PC-3 (cell line): ENCODE results near the gene NDRG4. TPM values are rescaled to one million over a fixed set of nuclear protein-coding genes. Genes with fewer than 3 reads are reported as not detected.

Experiments used
- ATAC-seq: fragments of 200-7000 bp; cut with Tn5 transposase; 2 replicates; pipeline ENCODE4 v1.9.1; 2020; ENCODE audit warnings: mild to moderate bottlenecking, moderate library complexity
- BruUV-seq: library from RNA; stranded (reverse); fragments of 400-500 nt; replicated peaks from 2 replicates; lab custom pipeline; 2021; lab: Mats Ljungman, UMichigan
- CTCF ChIA-PET: fragments of 300-600 bp; sonication (Branson Sonifier 250); formaldehyde crosslinking; loops from one replicate; lab custom pipeline; 2022; ENCODE audit warnings: antibody characterized with exemption; lab: Charles Lee
- POLR2A ChIA-PET: fragments of 300-600 bp; sonication (Branson Sonifier 250); formaldehyde crosslinking; loops from one replicate; lab custom pipeline; 2022; ENCODE audit warnings: antibody characterized with exemption; ENCODE audit not compliant: unreplicated experiment; lab: Charles Lee
- DNase-seq: peaks from one replicate; pipeline ENCODE4 v3.0.0-alpha.2; 2015
- H2AFZ ChIP-seq: fragments of 300-600 bp; sonication (generic); 2 replicates; pipeline ENCODE4 v1.6.0; 2016; ENCODE audit warnings: antibody characterized with exemption, low read length
- H3F3A ChIP-seq: fragments of 300-600 bp; sonication (generic); one replicate; pipeline ENCODE4 v1.6.0; 2017; ENCODE audit warnings: antibody characterized with exemption, low read length, control low read depth, mild to moderate bottlenecking; ENCODE audit not compliant: unreplicated experiment
- H3K27ac ChIP-seq: fragments of 300-600 bp; sonication (generic); 2 replicates; pipeline ENCODE4 v1.5.1; 2016; ENCODE audit warnings: mild to moderate bottlenecking, low read length
- H3K27me3 ChIP-seq: fragments of 300-600 bp; sonication (generic); 2 replicates; pipeline ENCODE4 v1.6.1; 2016; ENCODE audit warnings: low read length, mixed read lengths
- H3K36me3 ChIP-seq: fragments of 300-600 bp; sonication (generic); 2 replicates; pipeline ENCODE4 v1.6.1; 2016; ENCODE audit warnings: low read depth, mixed run types, low read length, mixed read lengths
- H3K4me1 ChIP-seq: fragments of 300-600 bp; sonication (generic); 2 replicates; pipeline ENCODE4 v1.5.1; 2016; ENCODE audit warnings: low read length; ENCODE audit not compliant: insufficient read depth
- H3K4me2 ChIP-seq: fragments of 300-600 bp; sonication (generic); 2 replicates; pipeline ENCODE4 v1.6.0; 2016; ENCODE audit warnings: low read length
- H3K4me3 ChIP-seq: fragments of 300-600 bp; sonication (generic); 2 replicates; pipeline ENCODE4 v1.5.1; 2016; ENCODE audit warnings: mild to moderate bottlenecking, low read length, mixed read lengths
- H3K79me2 ChIP-seq: fragments of 300-600 bp; sonication (generic); 2 replicates; pipeline ENCODE4 v1.6.1; 2017; ENCODE audit warnings: low read length, mixed read lengths
- H3K9ac ChIP-seq: fragments of 300-600 bp; sonication (generic); 2 replicates; pipeline ENCODE4 v1.6.0; 2016; ENCODE audit warnings: mild to moderate bottlenecking, low read length
- H3K9me2 ChIP-seq: fragments of 300-600 bp; sonication (generic); replicated peaks from 2 replicates; pipeline ENCODE4 v1.6.1; 2016; ENCODE audit warnings: mixed run types, low read length, mixed read lengths
- H3K9me3 ChIP-seq: fragments of 300-600 bp; sonication (generic); 2 replicates; pipeline ENCODE4 v1.6.1; 2016; ENCODE audit warnings: low read length, mixed read lengths
- H4K20me1 ChIP-seq: fragments of 300-600 bp; sonication (generic); 2 replicates; pipeline ENCODE4 v1.6.1; 2016; ENCODE audit warnings: low read length, mixed read lengths
- EZH2 ChIP-seq: fragments of 300-600 bp; sonication (generic); IDR thresholded peaks from one replicate; pipeline ENCODE4 v1.6.1; 2017; ENCODE audit warnings: antibody characterized with exemption, mild to moderate bottlenecking, low read length; ENCODE audit not compliant: unreplicated experiment
- EZH2phosphoT487 ChIP-seq: fragments of 300-600 bp; sonication (generic); IDR thresholded peaks from 2 replicates; pipeline ENCODE4 v1.6.1; 2018; ENCODE audit warnings: mild to moderate bottlenecking, antibody characterized with exemption, low read length, borderline replicate concordance
- intact Hi-C: fragments of 100-400 bp; cut with micrococcal nuclease; formaldehyde crosslinking; loops from 2 replicates; pipeline ENCODE4 v1.9.0; 2023
- total RNA-seq: library from RNA; depleted of rRNA; stranded (reverse); fragments of >200 nt; gene quantifications from 2 replicates; pipeline ENCODE4 v1.2.3, GENCODE V29; 2014
- TF ChIP-seq, protein P1 (sequence below): fragments of 300-600 bp; sonication (generic); conservative IDR thresholded peaks from 2 replicates; pipeline ENCODE4 v1.5.1; 2017; ENCODE audit warnings: antibody characterized with exemption, low read depth, mild to moderate bottlenecking, low read length

NDRG4 gene
- total RNA-seq, 1 experiment from 2014 or later, result 26.6 TPM

GRCh38 chr16:58503863-58504688 is 4.1 kb downstream of the NDRG4 start:
- H3K36me3 ChIP-seq, result no peaks in the 10 kb centered on the region
- intact Hi-C loops, result no loop called here
- ChIA-PET CTCF (no interaction called here), POLR2A (no interaction called here)
- peaks cover 7% of the 10 kb centered on the region; the same call in 1 of the 2 replicates for H3K4me1 ChIP-seq
- no peak overlapping the region for H3K9ac ChIP-seq
- H4K20me1 ChIP-seq, result no peaks in the 10 kb centered on the region
- TF ChIP-seq EZH2phosphoT487 (no peak), EZH2 (no peak)
- TF ChIP-seq, protein P1, sequence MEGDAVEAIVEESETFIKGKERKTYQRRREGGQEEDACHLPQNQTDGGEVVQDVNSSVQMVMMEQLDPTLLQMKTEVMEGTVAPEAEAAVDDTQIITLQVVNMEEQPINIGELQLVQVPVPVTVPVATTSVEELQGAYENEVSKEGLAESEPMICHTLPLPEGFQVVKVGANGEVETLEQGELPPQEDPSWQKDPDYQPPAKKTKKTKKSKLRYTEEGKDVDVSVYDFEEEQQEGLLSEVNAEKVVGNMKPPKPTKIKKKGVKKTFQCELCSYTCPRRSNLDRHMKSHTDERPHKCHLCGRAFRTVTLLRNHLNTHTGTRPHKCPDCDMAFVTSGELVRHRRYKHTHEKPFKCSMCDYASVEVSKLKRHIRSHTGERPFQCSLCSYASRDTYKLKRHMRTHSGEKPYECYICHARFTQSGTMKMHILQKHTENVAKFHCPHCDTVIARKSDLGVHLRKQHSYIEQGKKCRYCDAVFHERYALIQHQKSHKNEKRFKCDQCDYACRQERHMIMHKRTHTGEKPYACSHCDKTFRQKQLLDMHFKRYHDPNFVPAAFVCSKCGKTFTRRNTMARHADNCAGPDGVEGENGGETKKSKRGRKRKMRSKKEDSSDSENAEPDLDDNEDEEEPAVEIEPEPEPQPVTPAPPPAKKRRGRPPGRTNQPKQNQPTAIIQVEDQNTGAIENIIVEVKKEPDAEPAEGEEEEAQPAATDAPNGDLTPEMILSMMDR, result no peak
- H3K79me2 ChIP-seq, result no peaks in the 10 kb centered on the region
- H2AFZ ChIP-seq, result no peak overlapping the region
- no peak overlapping the region for H3K27ac ChIP-seq
- no peaks in the 10 kb centered on the region for H3K27me3 ChIP-seq
- no peaks in the 10 kb centered on the region for H3K9me3 ChIP-seq
- no peak overlapping the region for H3K4me3 ChIP-seq
- DNase-seq (no peak), ATAC-seq (no peak)
- H3K9me2 ChIP-seq, result no peaks in the 10 kb centered on the region
- H3K4me2 ChIP-seq, result no peak overlapping the region
- H3F3A ChIP-seq, result no peaks in the 10 kb centered on the region
- BruUV-seq, result no TSS peak

DNA sequence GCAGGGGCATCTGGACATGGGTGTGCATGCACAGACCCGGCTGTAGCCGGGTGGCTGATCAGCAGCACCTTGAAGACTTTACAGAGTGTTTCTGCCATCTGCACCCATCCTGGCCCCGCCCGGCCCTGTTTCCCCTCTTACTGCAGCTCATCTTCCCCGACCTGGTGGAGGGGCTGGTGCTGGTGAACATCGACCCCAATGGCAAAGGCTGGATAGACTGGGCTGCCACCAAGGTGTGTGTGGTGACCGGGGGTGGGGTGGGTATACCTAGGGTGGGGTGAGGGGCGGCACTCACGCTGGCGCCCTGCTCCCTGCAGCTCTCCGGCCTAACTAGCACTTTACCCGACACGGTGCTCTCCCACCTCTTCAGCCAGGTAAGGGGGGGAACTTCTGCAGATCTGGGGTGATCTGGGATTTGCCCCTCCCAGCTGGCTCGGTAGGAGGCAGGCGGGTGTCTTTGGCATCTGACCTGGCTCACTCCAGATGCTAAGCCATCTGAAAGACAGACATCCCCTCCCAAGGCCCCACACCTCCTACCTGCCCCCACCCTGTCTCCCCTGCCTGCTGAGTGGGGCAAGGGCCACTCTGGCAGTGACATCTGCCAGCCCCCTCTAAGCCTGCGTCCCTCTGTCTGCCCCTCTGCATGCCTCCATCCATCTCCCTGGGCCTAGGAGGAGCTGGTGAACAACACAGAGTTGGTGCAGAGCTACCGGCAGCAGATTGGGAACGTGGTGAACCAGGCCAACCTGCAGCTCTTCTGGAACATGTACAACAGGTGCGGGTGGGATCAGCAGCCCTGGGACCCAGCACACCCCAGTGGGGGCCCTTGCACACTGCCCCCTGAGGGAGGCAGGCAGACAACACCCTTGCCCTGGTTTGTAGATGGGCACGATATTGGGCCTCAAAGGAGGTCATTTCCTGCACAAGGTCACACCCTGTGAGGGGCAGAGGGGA is 6.6 kb downstream of the NDRG4 start:
- H3K9me2 ChIP-seq, result no peaks in the 10 kb centered on the region
- no peak for DNase-seq
- TF ChIP-seq, protein P1, result no peak
- TF ChIP-seq EZH2phosphoT487, result no peak
- H3K9ac ChIP-seq, result no peak overlapping the region
- CTCF ChIA-PET, result no interaction called here
- no peak for ATAC-seq
- H3K27ac ChIP-seq, result no peak overlapping the region
- H3K4me2 ChIP-seq, result no peak overlapping the region
- H3K4me1 ChIP-seq, result peaks cover 1% of the 10 kb centered on the region; the same call in 1 of the 2 replicates
- H2AFZ ChIP-seq, result no peak overlapping the region
- BruUV-seq, result no TSS peak
- no peak overlapping the region for H3K4me3 ChIP-seq
- no peaks in the 10 kb centered on the region for H3K9me3 ChIP-seq
- POLR2A ChIA-PET, result no interaction called here
- no peaks in the 10 kb centered on the region for H3K79me2 ChIP-seq
- intact Hi-C loops, result no loop called here
- no peaks in the 10 kb centered on the region for H3K36me3 ChIP-seq
- H3K27me3 ChIP-seq, result no peaks in the 10 kb centered on the region
- H3F3A ChIP-seq, result no peaks in the 10 kb centered on the region
- H4K20me1 ChIP-seq, result no peaks in the 10 kb centered on the region
